NCI-H1436 treated with DMSO at 0.1 percent for 48 hours (cell line): ENCODE data around the gene TMC6.
"Not testable (repeated sequence)": the region's sequence is repeated elsewhere in the genome, so short reads cannot be mapped to it uniquely, and the experiment has no call there.

Source experiments
- DNase-seq: peaks from one replicate; lab custom pipeline; 2025; lab: John Stamatoyannopoulos, UW

TMC6 gene

DNA sequence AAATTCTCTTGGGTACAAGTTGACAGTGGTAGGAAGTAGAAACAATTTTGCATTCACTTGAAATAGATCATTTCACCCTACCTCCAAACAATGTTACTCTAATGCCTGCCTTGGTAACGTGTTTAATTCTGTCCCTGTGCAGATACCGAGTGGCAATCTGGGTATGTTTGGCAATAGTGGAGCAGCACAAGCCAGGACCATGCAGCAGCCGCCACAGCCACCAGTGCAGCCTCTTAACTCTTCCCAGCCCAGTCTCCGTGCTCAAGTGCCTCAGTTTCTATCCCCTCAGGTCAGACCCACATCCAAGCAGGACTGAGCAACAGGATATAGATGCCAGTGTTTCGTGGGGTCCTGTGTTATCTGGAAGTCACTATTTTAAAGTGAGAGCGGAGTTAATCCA is 49.3 kb downstream of the TMC6 start:
- DNase-seq, result no peak

DNA sequence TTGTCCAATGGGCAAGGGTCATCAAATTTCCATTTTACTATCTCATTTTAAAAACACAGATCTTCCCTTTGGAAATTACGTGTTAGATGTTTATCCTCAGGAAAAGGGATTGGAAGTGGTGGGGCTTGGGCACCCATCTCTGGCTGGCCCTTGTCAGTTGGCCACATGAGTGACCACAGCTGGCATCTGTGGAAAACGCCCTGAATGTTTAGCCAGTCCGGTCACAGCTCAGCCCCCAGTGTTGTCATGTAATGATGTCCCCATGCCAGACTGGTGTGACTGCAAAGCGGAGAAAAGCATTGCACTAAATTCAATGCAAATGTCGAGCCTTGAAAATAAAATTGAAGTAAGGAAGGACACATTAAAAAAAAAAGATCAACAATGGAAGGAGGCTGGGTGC is 53.0 kb downstream of the TMC6 start:
- no peak for DNase-seq

DNA sequence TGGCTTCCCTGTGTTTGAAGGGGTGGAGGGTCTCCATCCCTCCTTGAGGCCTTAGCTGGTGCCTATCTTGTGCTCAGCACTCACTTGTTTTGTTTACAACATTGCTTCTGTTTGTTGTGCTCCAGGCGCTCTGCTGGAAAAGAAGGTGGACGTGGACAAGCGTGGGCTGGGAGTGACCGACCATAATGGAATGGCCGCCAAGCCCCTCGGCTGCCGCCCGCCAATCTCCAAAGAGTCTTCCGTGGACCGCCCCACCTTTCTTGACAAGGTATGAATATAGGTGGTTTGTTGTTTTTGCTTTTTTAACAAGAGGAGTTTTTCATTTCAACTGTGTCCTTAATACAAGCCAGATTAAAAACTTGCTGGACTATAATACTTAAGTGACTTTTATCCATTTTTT is 53.5 kb downstream of the TMC6 start:
- no peak for DNase-seq

DNA sequence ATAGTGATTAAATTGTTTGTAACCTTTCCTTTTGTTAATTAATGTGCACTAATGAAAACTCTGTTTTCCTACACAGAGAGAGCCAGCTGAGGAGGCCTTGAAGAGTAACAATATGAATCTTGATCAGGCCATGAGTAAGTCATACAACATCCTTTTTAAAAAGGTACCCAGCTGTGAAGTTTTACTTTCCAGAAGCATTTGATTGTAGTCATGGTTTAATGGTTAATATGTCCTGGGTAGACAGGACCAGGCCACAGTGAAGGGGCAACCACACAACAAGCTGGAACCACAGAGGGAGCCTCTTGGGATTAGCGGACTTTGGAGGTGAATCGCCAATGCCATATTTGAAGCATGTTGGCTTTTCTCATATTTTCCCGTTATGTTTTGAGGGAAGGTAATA is 55.6 kb downstream of the TMC6 start:
- DNase-seq, result no peak

DNA sequence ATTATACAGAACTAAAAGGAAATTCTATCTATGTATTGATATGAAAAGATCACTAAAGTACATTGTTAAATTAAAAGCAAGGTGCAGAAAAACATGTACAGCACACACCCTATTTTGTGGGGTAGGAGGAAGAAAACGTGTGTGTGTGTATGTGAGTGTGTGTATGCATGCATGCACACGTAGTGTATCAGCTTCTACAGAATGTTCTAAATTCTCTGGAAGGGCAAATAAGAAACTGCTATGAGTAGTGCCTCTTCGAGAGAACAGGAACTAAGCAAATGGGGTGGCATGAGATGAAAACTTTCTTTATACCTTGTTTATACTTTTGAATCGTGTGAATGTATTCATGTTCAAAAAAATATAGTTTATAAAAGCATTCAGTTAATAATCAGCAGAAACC is 58.9 kb downstream of the TMC6 start:
- DNase-seq, result no peak

DNA sequence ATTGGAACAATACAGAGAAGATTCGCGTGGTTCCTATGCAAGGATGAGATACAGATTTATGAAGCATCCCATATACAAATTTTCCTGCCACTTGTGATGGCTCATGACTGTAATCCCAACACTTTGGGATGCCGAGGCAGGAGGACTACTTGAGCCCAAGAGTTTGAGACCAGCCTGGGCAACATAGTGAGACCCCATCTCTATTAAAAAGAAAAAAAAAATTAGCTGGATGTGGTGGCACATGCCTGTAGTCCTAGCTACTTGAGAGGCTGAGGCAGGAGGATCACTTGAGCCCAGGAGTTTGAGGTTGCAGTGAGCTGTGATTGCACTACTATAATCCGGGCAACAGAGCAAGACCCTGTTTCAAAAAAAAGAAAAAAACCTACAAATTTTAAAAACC is 61.6 kb downstream of the TMC6 start:
- DNase-seq, result not testable (repeated sequence)

DNA sequence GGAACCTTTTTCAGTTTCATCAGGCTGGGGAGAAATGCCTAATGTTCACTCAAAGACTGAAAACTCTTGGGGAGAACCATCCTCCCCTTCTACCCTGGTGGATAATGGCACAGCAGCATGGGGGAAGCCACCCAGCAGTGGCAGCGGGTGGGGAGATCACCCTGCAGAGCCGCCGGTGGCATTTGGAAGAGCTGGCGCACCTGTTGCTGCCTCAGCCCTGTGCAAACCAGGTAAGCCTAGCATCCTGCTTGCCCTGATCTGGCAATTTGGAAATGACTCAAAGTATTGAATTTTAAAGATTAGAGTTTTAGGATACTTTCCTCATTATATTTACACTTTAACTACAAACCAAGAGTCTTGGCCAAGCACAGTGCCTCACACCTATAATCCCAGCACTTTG is 63.8 kb downstream of the TMC6 start:
- no peak for DNase-seq

DNA sequence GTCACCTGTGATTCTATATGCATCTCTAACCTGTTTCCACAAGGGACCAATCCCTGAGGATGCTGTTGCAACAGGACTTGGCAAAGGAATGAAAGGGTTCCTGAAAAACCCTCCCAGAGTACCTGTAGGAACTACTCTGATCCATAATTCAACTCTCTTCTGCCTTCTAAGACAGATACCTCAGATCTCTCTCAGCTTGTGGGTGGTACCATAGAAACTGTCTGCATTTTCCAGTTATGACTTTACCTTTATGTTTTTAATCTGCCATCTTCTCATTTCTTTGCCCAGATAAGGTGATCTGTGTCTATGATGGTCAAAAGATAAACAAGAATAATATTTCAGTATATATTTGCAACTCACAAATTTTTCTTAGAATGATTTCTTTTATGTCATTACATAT is 65.1 kb downstream of the TMC6 start:
- DNase-seq, result no peak

DNA sequence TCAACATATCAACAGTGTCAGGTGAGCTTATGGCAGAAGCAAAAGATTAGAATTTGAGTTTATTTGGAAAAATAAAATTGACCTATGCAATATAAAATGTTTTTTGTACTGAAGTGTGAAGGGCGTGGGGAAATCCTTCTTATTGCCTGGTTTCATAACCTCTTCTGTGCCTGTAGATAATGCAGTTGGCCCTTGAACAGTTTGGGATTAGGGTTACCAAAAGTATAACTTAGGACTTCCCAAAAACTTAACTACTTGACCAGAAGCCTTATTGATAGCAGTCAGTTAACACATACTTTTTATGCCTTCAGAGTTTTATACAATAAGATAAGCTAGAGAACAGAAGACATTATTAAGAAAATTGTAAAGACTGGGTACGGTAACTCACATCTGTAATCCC is 66.0 kb downstream of the TMC6 start:
- no peak for DNase-seq
